Spleen (tissue), 11 donors: ENCODE data around the gene NEDD9. TPM values are rescaled to one million over a fixed set of nuclear protein-coding genes. Genes with fewer than 3 reads are reported as not detected.
A peak's percentile ranks its signal among the peaks of the same experiment; 100 is the strongest.

Experiments
- DNase-seq: peaks from one replicate; pipeline ENCODE4 v3.0.0-alpha.2; 2020
- H3K27ac ChIP-seq, 8 donors: fragments of 200-600 bp; sonication (generic) in 7 of 8; 1 replicate in 4 of 8; 2 replicates in 4 of 8; pipeline versions ENCODE4 v1.5.0 to v1.8.0; 2016 to 2021; ENCODE audit warnings: inconsistent platforms in 4 of 8, mild to moderate bottlenecking in 4 of 8, moderate library complexity in 1 of 8
- H3K27me3 ChIP-seq, 7 donors: fragments of 200-600 bp; sonication (generic) in 6 of 7; replicated peaks in 1 of 7; 1 replicate in 4 of 7; 2 replicates in 3 of 7; pipeline versions ENCODE4 v1.5.0 to v1.8.0; 2016 to 2021; ENCODE audit warnings: inconsistent platforms in 3 of 7, mild to moderate bottlenecking in 1 of 7
- H3K36me3 ChIP-seq, 6 donors: fragments of 200-600 bp; sonication (generic) in 5 of 6; 1 replicate in 4 of 6; 2 replicates in 2 of 6; pipeline versions ENCODE4 v1.5.0 to v1.8.0; 2016 to 2021; ENCODE audit warnings: inconsistent platforms in 2 of 6
- H3K4me1 ChIP-seq, 6 donors: fragments of 200-600 bp; sonication (generic) in 5 of 6; 1 replicate in 3 of 6; 2 replicates in 3 of 6; pipeline versions ENCODE4 v1.5.0 to v1.8.0; 2016 to 2021; ENCODE audit warnings: inconsistent platforms in 3 of 6
- H3K4me3 ChIP-seq, 8 donors: fragments of 200-600 bp; sonication (generic) in 7 of 8; 1 replicate in 4 of 8; 2 replicates in 4 of 8; pipeline versions ENCODE4 v1.5.0 to v1.8.0; 2016 to 2021; ENCODE audit warnings: inconsistent platforms in 4 of 8, mild to moderate bottlenecking in 4 of 8, moderate library complexity in 2 of 8
- H3K9me3 ChIP-seq, 8 donors: fragments of 200-600 bp; sonication (generic) in 7 of 8; 1 replicate in 4 of 8; 2 replicates in 4 of 8; pipeline versions ENCODE4 v1.5.0 to v1.8.0; 2016 to 2021; ENCODE audit warnings: inconsistent platforms in 4 of 8
- CTCF ChIP-seq, 11 experiments: fragments of 200-600 bp in 7 of 11; fragments of 450-650 bp in 4 of 11; sonication (generic) in 4 of 11; IDR thresholded peaks in 8 of 11; conservative IDR thresholded peaks in 3 of 11; 1 replicate in 7 of 11; 2 replicates in 4 of 11; pipeline versions ENCODE4 v1.4.0 to v1.8.0; 2016 to 2021; ENCODE audit warnings: antibody characterized with exemption in 11 of 11, inconsistent platforms in 4 of 11, mild to moderate bottlenecking in 1 of 11
- POLR2A ChIP-seq, 3 donors: fragments of 450-650 bp; IDR thresholded peaks; one replicate each; pipeline ENCODE4 v1.5.1; 2017; ENCODE audit warnings: antibody characterized with exemption in 3 of 3, mild to moderate bottlenecking in 1 of 3
- POLR2AphosphoS5 ChIP-seq, 3 donors: sonication (generic); formaldehyde crosslinking; IDR thresholded peaks; one replicate each; pipeline ENCODE4 v1.5.1; 2017; ENCODE audit warnings: antibody characterized with exemption in 3 of 3
- WGBS, 5 donors: extraction: QIAGEN DNeasy Blood & Tissue Kit in 3 of 5; methylation state at CpG; one replicate each; pipeline versions ENCODE4 v1.1.5 to v1.1.7; 2013 to 2018; 5-methylcytosine and 5-hydroxymethylcytosine counted together
- intact Hi-C: fragments of 100-400 bp; cut with DNase I; formaldehyde crosslinking; loops from one replicate; pipeline ENCODE4 v1.15.0; 2023; ENCODE audit warnings: low total_unique reads
- polyA plus RNA-seq, 3 donors: library from polyadenylated mRNA; stranded (reverse); fragments of 200-250 nt; gene quantifications; one replicate each; pipeline ENCODE4 v1.2.1, GENCODE V29; 2013
- total RNA-seq, 7 donors: library from RNA; depleted of rRNA in 3 of 7; stranded (reverse); fragments of >200 nt in 3 of 7; fragmentation: NEBNext Ultra II Directional in 4 of 7; extraction: Animal tissue kit (Norgen Biotek cat#: 25700) in 4 of 7; gene quantifications; one replicate each; pipeline versions ENCODE4 v1.1.0 to v1.2.1, GENCODE V29; 2016 to 2021
- donor health status: healthy with polysubstance abuse.
- donor health status: DM: no; HTN: no; CAD: no; lungs with moderate emphysema.
- donor health status: DM: no; HTN: no; CAD: no.
- donor health status: Bipolar disorder and iron deficiency.
- donor health status: healthy.
- donor health status: DM: no; HTN: no; CAD: no.
- donor health status: DM: yes; HTN: yes; CAD: no.

NEDD9 gene
- total and polyA plus RNA-seq, 10 donors: 16.1 to 208 (median 115) TPM

GRCh38 chr6:11275598-11275997 lies 43.1 kb upstream of the NEDD9 start:
- intact Hi-C loops: no loop called here
- WGBS, 5 donors: 25 to 34% (median 29%) methylated on average over 4 of the region's 4 CpGs
- H3K27ac ChIP-seq: peak overlapping the region in 6 of 8 donors; percentile 9 to 78 (median 57)
- no peaks in the 10 kb centered on the region for H3K9me3 ChIP-seq
- H3K4me3 ChIP-seq: no peak overlapping the region
- peaks cover 4 to 72% (median 39%) of the 10 kb centered on the region in 6 donors for H3K4me1 ChIP-seq
- no peak for DNase-seq
- no peak for TF ChIP-seq POLR2AphosphoS5 (IDR thresholded peaks at IDR 0.05)
- TF ChIP-seq POLR2A (IDR thresholded peaks at IDR 0.05): no peak
- no peak for TF ChIP-seq CTCF (IDR thresholded peaks at IDR 0.05 in 8 of 11, conservative IDR thresholded peaks at IDR 0.05 in 3 of 11)
- peaks cover 0 to 56% (median 0%) of the 10 kb centered on the region in 6 donors for H3K36me3 ChIP-seq
- H3K27me3 ChIP-seq: no peaks in the 10 kb centered on the region

GRCh38 chr6:11273406-11274065 lies 41.1 kb upstream of the NEDD9 start:
- H3K4me1 ChIP-seq: peaks cover 4 to 64% (median 34%) of the 10 kb centered on the region in 6 donors
- 95 to 97% (median 96%) methylated on average over 19 of the region's 19 CpGs for WGBS, 5 donors

GRCh38 chr6:11272491-11273192 lies 40.2 kb upstream of the NEDD9 start:
- no peaks in the 10 kb centered on the region for H3K9me3 ChIP-seq
- intact Hi-C loops: no loop called here
- H3K27ac ChIP-seq: no peak overlapping the region
- peaks cover 0 to 46% (median 0%) of the 10 kb centered on the region in 6 donors for H3K36me3 ChIP-seq
- H3K27me3 ChIP-seq: no peaks in the 10 kb centered on the region
- 74 to 90% (median 78%) methylated on average over 11 of the region's 11 CpGs for WGBS, 5 donors
- peaks cover 4 to 55% (median 27%) of the 10 kb centered on the region in 6 donors for H3K4me1 ChIP-seq
- DNase-seq: no peak
- TF ChIP-seq CTCF (IDR thresholded peaks at IDR 0.05 in 8 of 11, conservative IDR thresholded peaks at IDR 0.05 in 3 of 11): no peak
- TF ChIP-seq POLR2AphosphoS5 (IDR thresholded peaks at IDR 0.05): no peak
- TF ChIP-seq POLR2A (IDR thresholded peaks at IDR 0.05): no peak
- H3K4me3 ChIP-seq: no peak overlapping the region

More at GRCh38 chr6:11273406-11274065, 41.1 kb upstream of the NEDD9 start:
- H3K4me3 ChIP-seq: no peak overlapping the region
- DNase-seq: no peak
- no peaks in the 10 kb centered on the region for H3K27me3 ChIP-seq
- intact Hi-C loops: no loop called here
- TF ChIP-seq POLR2AphosphoS5 (IDR thresholded peaks at IDR 0.05) (no peak), POLR2A (IDR thresholded peaks at IDR 0.05) (no peak), CTCF (IDR thresholded peaks at IDR 0.05 in 8 of 11, conservative IDR thresholded peaks at IDR 0.05 in 3 of 11) (no peak)
- peaks cover 0 to 41% (median 0%) of the 10 kb centered on the region in 6 donors for H3K36me3 ChIP-seq
- H3K27ac ChIP-seq: no peak overlapping the region
- no peaks in the 10 kb centered on the region for H3K9me3 ChIP-seq
